GM23338 (cell line): ENCODE results near the gene FGF1. TPM values are rescaled to one million over a fixed set of nuclear protein-coding genes. Genes with fewer than 3 reads are reported as not detected.

Experiments
- ATAC-seq: fragments of 200-7000 bp; cut with Tn5 transposase; 3 replicates; pipeline ENCODE4 v1.9.1; 2020
- DNase-seq: peaks from one replicate; pipeline ENCODE4 v3.0.0-alpha.2; 2015; ENCODE audit warnings: low spot score
- H2AFZ ChIP-seq: fragments of 200-600 bp; sonication (generic); 2 replicates; pipeline ENCODE4 v1.8.0; 2016; ENCODE audit warnings: antibody characterized with exemption, mild to moderate bottlenecking, moderate library complexity
- H3F3A ChIP-seq: fragments of 200-600 bp; sonication (generic); replicated peaks from 2 replicates; pipeline ENCODE4 v1.8.0; 2017; ENCODE audit warnings: antibody characterized with exemption, mixed run types, low read depth
- H3K27ac ChIP-seq: fragments of 200-600 bp; sonication (generic); 2 replicates; pipeline ENCODE4 v1.6.1; 2016; ENCODE audit warnings: low read depth
- H3K27me3 ChIP-seq: fragments of 200-600 bp; sonication (generic); 2 replicates; pipeline ENCODE4 v1.8.0; 2016; ENCODE audit warnings: mild to moderate bottlenecking, mixed run types, moderate library complexity; ENCODE audit not compliant: insufficient read depth
- H3K36me3 ChIP-seq: fragments of 200-600 bp; sonication (generic); 2 replicates; pipeline ENCODE4 v1.8.0; 2016; ENCODE audit warnings: mild to moderate bottlenecking; ENCODE audit not compliant: insufficient read depth
- H3K4me1 ChIP-seq: fragments of 200-600 bp; sonication (generic); 2 replicates; pipeline ENCODE4 v1.8.0; 2016; ENCODE audit warnings: mild to moderate bottlenecking, moderate library complexity; ENCODE audit not compliant: insufficient read depth
- H3K4me2 ChIP-seq: fragments of 200-600 bp; sonication (generic); 2 replicates; pipeline ENCODE4 v1.7.1; 2017; ENCODE audit warnings: mixed run types
- H3K4me3 ChIP-seq: fragments of 200-600 bp; sonication (generic); 2 replicates; pipeline ENCODE4 v1.6.1; 2016; ENCODE audit warnings: mixed run types
- H3K79me2 ChIP-seq: fragments of 200-600 bp; sonication (generic); replicated peaks from 2 replicates; pipeline ENCODE4 v1.8.0; 2017; ENCODE audit warnings: mild to moderate bottlenecking; ENCODE audit not compliant: insufficient read depth
- H3K9me2 ChIP-seq: fragments of 200-600 bp; sonication (generic); 2 replicates; pipeline ENCODE4 v1.8.0; 2017; ENCODE audit not compliant: insufficient read depth
- H4K20me1 ChIP-seq: fragments of 200-600 bp; sonication (generic); replicated peaks from 2 replicates; pipeline ENCODE4 v1.8.0; 2017; ENCODE audit warnings: mild to moderate bottlenecking; ENCODE audit not compliant: insufficient read depth
- H3K27ac Mint-ChIP-seq: 2 replicates; pipeline ENCODE4 v1.8.0; 2020; ENCODE audit warnings: inconsistent platforms, mild to moderate bottlenecking, moderate library complexity, mixed read lengths
- H3K27me3 Mint-ChIP-seq: 3 replicates; pipeline ENCODE4 v1.8.0; 2022; ENCODE audit warnings: low read depth, mild to moderate bottlenecking, moderate library complexity, mixed read lengths, inconsistent platforms; ENCODE audit not compliant: insufficient read depth, poor library complexity
- H3K36me3 Mint-ChIP-seq: 3 replicates; pipeline ENCODE4 v1.8.0; 2021; ENCODE audit warnings: low read depth, mild to moderate bottlenecking, inconsistent platforms, moderate library complexity, mixed read lengths
- H3K4me1 Mint-ChIP-seq: 3 replicates; pipeline ENCODE4 v1.8.0; 2020; ENCODE audit warnings: mild to moderate bottlenecking, inconsistent platforms, mixed read lengths
- H3K4me3 Mint-ChIP-seq: 3 replicates; pipeline ENCODE4 v1.8.0; 2021; ENCODE audit warnings: moderate library complexity, mild to moderate bottlenecking, inconsistent platforms, mixed read lengths
- H3K9me3 Mint-ChIP-seq: 3 replicates; pipeline ENCODE4 v1.8.0; 2020; ENCODE audit warnings: moderate library complexity, mild to moderate bottlenecking, inconsistent platforms, mixed read lengths
- EZH2phosphoT487 ChIP-seq: fragments of 200-600 bp; sonication (generic); IDR thresholded peaks from one replicate; pipeline ENCODE4 v1.8.1; 2018; ENCODE audit warnings: antibody characterized with exemption; ENCODE audit not compliant: unreplicated experiment
- POLR2AphosphoS5 ChIP-seq: IDR thresholded peaks from 2 replicates; pipeline ENCODE4 v1.6.1; 2016; ENCODE audit warnings: antibody characterized with exemption, low read depth
- polyA plus RNA-seq: library from polyadenylated mRNA; unstranded; fragments of >200 nt; fragmentation: Nextera tagmentation; extraction: Ambion mirVana; gene quantifications from 2 replicates; pipeline ENCODE4 v1.2.1, GENCODE V29; 2016
- total RNA-seq: library from RNA; depleted of rRNA; stranded (reverse); fragments of >200 nt; shearing (Covaris generic); gene quantifications from 2 replicates; pipeline ENCODE4 v1.2.3, GENCODE V29; 2014; rRNA removed
- TF ChIP-seq, protein P1 (sequence below): fragments of 250-450 bp; sonication (Bioruptor Pico); IDR thresholded peaks from 2 replicates; pipeline ENCODE4 v1.5.0; 2020; ENCODE audit warnings: mild to moderate bottlenecking, moderate library complexity

The FGF1 gene
- total and polyA plus RNA-seq, 2 experiments from 2014 or later: 0.21 to 0.34 TPM

DNA sequence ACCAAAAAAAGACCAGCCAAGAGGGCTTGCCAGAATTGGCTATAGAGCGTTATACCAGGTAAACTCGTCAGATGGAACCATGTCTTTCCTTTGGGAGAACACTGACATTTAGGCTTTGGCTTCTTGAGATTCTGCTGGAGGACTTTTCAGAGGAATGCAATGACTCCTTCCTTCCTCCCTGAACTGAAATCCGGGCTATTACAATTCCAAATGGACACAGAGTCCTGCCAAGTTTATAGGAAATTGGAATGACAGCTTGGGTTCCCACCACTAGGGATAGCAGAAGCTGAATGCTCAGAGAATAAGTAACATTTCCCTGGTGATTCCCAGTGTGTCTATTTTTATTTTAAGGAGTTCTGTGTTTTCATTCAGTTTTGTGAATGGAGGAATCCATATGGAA is 143.0 kb downstream of the FGF1 start:
- DNase-seq (no peak), ATAC-seq (no peak)
- H3K36me3 Mint-ChIP-seq: no peaks in the 10 kb centered on the region
- TF ChIP-seq EZH2phosphoT487: no peak
- no peak for TF ChIP-seq POLR2AphosphoS5
- TF ChIP-seq, protein P1, sequence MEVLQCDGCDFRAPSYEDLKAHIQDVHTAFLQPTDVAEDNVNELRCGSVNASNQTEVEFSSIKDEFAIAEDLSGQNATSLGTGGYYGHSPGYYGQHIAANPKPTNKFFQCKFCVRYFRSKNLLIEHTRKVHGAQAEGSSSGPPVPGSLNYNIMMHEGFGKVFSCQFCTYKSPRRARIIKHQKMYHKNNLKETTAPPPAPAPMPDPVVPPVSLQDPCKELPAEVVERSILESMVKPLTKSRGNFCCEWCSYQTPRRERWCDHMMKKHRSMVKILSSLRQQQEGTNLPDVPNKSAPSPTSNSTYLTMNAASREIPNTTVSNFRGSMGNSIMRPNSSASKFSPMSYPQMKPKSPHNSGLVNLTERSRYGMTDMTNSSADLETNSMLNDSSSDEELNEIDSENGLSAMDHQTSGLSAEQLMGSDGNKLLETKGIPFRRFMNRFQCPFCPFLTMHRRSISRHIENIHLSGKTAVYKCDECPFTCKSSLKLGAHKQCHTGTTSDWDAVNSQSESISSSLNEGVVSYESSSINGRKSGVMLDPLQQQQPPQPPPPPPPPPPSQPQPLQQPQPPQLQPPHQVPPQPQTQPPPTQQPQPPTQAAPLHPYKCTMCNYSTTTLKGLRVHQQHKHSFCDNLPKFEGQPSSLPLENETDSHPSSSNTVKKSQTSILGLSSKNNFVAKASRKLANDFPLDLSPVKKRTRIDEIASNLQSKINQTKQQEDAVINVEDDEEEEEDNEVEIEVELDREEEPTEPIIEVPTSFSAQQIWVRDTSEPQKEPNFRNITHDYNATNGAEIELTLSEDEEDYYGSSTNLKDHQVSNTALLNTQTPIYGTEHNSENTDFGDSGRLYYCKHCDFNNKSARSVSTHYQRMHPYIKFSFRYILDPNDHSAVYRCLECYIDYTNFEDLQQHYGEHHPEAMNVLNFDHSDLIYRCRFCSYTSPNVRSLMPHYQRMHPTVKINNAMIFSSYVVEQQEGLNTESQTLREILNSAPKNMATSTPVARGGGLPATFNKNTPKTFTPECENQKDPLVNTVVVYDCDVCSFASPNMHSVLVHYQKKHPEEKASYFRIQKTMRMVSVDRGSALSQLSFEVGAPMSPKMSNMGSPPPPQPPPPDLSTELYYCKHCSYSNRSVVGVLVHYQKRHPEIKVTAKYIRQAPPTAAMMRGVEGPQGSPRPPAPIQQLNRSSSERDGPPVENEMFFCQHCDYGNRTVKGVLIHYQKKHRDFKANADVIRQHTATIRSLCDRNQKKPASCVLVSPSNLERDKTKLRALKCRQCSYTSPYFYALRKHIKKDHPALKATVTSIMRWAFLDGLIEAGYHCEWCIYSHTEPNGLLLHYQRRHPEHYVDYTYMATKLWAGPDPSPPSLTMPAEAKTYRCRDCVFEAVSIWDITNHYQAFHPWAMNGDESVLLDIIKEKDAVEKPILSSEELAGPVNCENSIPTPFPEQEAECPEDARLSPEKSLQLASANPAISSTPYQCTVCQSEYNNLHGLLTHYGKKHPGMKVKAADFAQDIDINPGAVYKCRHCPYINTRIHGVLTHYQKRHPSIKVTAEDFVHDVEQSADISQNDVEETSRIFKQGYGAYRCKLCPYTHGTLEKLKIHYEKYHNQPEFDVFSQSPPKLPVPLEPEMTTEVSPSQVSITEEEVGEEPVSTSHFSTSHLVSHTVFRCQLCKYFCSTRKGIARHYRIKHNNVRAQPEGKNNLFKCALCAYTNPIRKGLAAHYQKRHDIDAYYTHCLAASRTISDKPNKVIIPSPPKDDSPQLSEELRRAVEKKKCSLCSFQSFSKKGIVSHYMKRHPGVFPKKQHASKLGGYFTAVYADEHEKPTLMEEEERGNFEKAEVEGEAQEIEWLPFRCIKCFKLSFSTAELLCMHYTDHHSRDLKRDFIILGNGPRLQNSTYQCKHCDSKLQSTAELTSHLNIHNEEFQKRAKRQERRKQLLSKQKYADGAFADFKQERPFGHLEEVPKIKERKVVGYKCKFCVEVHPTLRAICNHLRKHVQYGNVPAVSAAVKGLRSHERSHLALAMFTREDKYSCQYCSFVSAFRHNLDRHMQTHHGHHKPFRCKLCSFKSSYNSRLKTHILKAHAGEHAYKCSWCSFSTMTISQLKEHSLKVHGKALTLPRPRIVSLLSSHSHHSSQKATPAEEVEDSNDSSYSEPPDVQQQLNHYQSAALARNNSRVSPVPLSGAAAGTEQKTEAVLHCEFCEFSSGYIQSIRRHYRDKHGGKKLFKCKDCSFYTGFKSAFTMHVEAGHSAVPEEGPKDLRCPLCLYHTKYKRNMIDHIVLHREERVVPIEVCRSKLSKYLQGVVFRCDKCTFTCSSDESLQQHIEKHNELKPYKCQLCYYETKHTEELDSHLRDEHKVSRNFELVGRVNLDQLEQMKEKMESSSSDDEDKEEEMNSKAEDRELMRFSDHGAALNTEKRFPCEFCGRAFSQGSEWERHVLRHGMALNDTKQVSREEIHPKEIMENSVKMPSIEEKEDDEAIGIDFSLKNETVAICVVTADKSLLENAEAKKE (CRISPR knock-in tag): no peak
- no peaks in the 10 kb centered on the region for H3K9me3 Mint-ChIP-seq
- Histone ChIP-seq H2AFZ (no peak overlapping the region), H3K79me2 (no peaks in the 10 kb centered on the region), H3K9me2 (no peaks in the 10 kb centered on the region), H3K4me2 (no peak overlapping the region), H3K36me3 (no peaks in the 10 kb centered on the region), H3F3A (no peaks in the 10 kb centered on the region), H3K4me1 (peaks cover 17% of the 10 kb centered on the region; the same call in 1 of the 2 replicates), H3K4me3 (no peak overlapping the region), H3K27me3 (no peaks in the 10 kb centered on the region), H4K20me1 (no peaks in the 10 kb centered on the region), H3K27ac (no peak overlapping the region)
- no peak overlapping the region for H3K27ac Mint-ChIP-seq
- peaks cover 36% of the 10 kb centered on the region for H3K4me1 Mint-ChIP-seq
- H3K27me3 Mint-ChIP-seq: peaks cover 6% of the 10 kb centered on the region
- H3K4me3 Mint-ChIP-seq: no peak overlapping the region

Other genes starting within 250 kb of the FGF1 start
- gene ARHGAP26, start 84.3 kb upstream of the FGF1 start, total RNA-seq: 11.0 and 16.8 TPM in 2 replicates
- 9.5 and 10.5 TPM in 2 replicates for gene ARHGAP26, start 84.3 kb upstream of the FGF1 start, polyA plus RNA-seq